Measurements from ENCODE around the gene SERGEF.

The SERGEF gene

GRCh38 chr11:17840101-17840548 lies 172.7 kb downstream of the SERGEF start:
- TF ChIP-seq CTCF (IDR thresholded peaks at IDR 0.05; ENCODE audit: control insufficient read depth, insufficient read depth, low read depth, low read length, missing control alignments) = no peak
- no peak for DNase-seq (ENCODE audit: low read depth)
- H3K4me3 ChIP-seq (ENCODE audit: control insufficient read depth, low read depth, low read length) = no peak overlapping the region

GRCh38 chr11:17839450-17839849 lies 173.4 kb downstream of the SERGEF start:
- TF ChIP-seq CTCF (IDR thresholded peaks at IDR 0.05; ENCODE audit: control insufficient read depth, insufficient read depth, low read depth, low read length, missing control alignments) = no peak
- H3K4me3 ChIP-seq (ENCODE audit: control insufficient read depth, low read depth, low read length) = no peak overlapping the region
- no peak for DNase-seq (ENCODE audit: low read depth)

- no peak for DNase-seq (ENCODE audit: low read depth)
- H3K4me3 ChIP-seq (ENCODE audit: control insufficient read depth, low read depth, low read length) = no peak overlapping the region
- no peak for TF ChIP-seq CTCF (IDR thresholded peaks at IDR 0.05; ENCODE audit: control insufficient read depth, insufficient read depth, low read depth, low read length, missing control alignments)
Measured at GRCh38 chr11:17838102-17838501, 174.7 kb downstream of the SERGEF start.

GRCh38 chr11:17831883-17832282 lies 181.0 kb downstream of the SERGEF start:
- no peak for TF ChIP-seq CTCF (IDR thresholded peaks at IDR 0.05; ENCODE audit: control insufficient read depth, insufficient read depth, low read depth, low read length, missing control alignments)
- no peak overlapping the region for H3K4me3 ChIP-seq (ENCODE audit: control insufficient read depth, low read depth, low read length)
- DNase-seq (ENCODE audit: low read depth) = no peak

GRCh38 chr11:17831228-17831627 lies 181.6 kb downstream of the SERGEF start:
- DNase-seq (ENCODE audit: low read depth) = no peak
- no peak overlapping the region for H3K4me3 ChIP-seq (ENCODE audit: control insufficient read depth, low read depth, low read length)
- TF ChIP-seq CTCF (IDR thresholded peaks at IDR 0.05; ENCODE audit: control insufficient read depth, insufficient read depth, low read depth, low read length, missing control alignments) = no peak

- DNase-seq (ENCODE audit: low read depth) = no peak
- no peak for TF ChIP-seq CTCF (IDR thresholded peaks at IDR 0.05; ENCODE audit: control insufficient read depth, insufficient read depth, low read depth, low read length, missing control alignments)
Measured at GRCh38 chr11:17828311-17828751, 184.5 kb downstream of the SERGEF start.

GRCh38 chr11:17827006-17827405 lies 185.8 kb downstream of the SERGEF start:
- peak; percentile 13 for TF ChIP-seq CTCF (IDR thresholded peaks at IDR 0.05; ENCODE audit: control insufficient read depth, insufficient read depth, low read depth, low read length, missing control alignments)
- no peak for DNase-seq (ENCODE audit: low read depth)
- H3K4me3 ChIP-seq (ENCODE audit: control insufficient read depth, low read depth, low read length) = no peak overlapping the region

More at GRCh38 chr11:17828311-17828751, 184.5 kb downstream of the SERGEF start:
- no peak overlapping the region for H3K4me3 ChIP-seq (ENCODE audit: control insufficient read depth, low read depth, low read length)
